C1 segment of cervical spinal cord (tissue), 14 donors: ENCODE results near the gene FAM83C.
"Not testable (repeated sequence)": the region's sequence is repeated elsewhere in the genome, so short reads cannot be mapped to it uniquely, and the experiment has no call there.

Experiments
- DNase-seq, 14 donors: peaks; one replicate each; lab custom pipeline; 2025; lab: John Stamatoyannopoulos, UW

FAM83C gene

GRCh38 chr20:35318502-35319157, 26.4 kb upstream of the FAM83C start:
- DNase-seq = no peak

GRCh38 chr20:35317416-35318210, 25.4 kb upstream of the FAM83C start:
- DNase-seq = no peak

GRCh38 chr20:35316086-35316485, 23.9 kb upstream of the FAM83C start:
- no peak for DNase-seq

GRCh38 chr20:35315632-35316020, 23.4 kb upstream of the FAM83C start:
- DNase-seq = not testable (repeated sequence)

- no peak for DNase-seq
Measured at GRCh38 chr20:35314816-35315631, 22.8 kb upstream of the FAM83C start.

- no peak for DNase-seq
Measured at GRCh38 chr20:35312318-35312717, 20.1 kb upstream of the FAM83C start.

- no peak for DNase-seq
Measured at GRCh38 chr20:35311822-35312221, 19.6 kb upstream of the FAM83C start.

GRCh38 chr20:35311409-35311808, 19.2 kb upstream of the FAM83C start:
- DNase-seq = no peak

- peak in 11 of 14 donors; percentile 10 to 69 (median 31) for DNase-seq
Measured at GRCh38 chr20:35307666-35308653, 15.7 kb upstream of the FAM83C start.

- DNase-seq = peak in 6 of 14 donors; percentile 5 to 58 (median 14)
Measured at GRCh38 chr20:35306931-35307517, 14.8 kb upstream of the FAM83C start.

- DNase-seq = peak in 2 of 14 donors; percentile 5 to 59
Measured at GRCh38 chr20:35305682-35306556, 13.7 kb upstream of the FAM83C start.

- DNase-seq = no peak
Measured at GRCh38 chr20:35304956-35305355, 12.7 kb upstream of the FAM83C start.

GRCh38 chr20:35303735-35304491, 11.7 kb upstream of the FAM83C start:
- peak in 11 of 14 donors; percentile 8 to 49 (median 38) for DNase-seq

GRCh38 chr20:35303382-35303734, 11.1 kb upstream of the FAM83C start:
- DNase-seq = no peak

GRCh38 chr20:35302421-35303335, 10.5 kb upstream of the FAM83C start:
- DNase-seq = no peak

GRCh38 chr20:35301426-35301825, 9.2 kb upstream of the FAM83C start:
- no peak for DNase-seq

GRCh38 chr20:35300469-35301262, 8.4 kb upstream of the FAM83C start:
- DNase-seq = no peak
